CD14-positive monocyte (primary cell): Measurements from ENCODE around the gene SIAH3. TPM values are rescaled to one million over a fixed set of nuclear protein-coding genes. Genes with fewer than 3 reads are reported as not detected.

Experiments
- DNase-seq, 3 donors: peaks; one replicate each; pipeline ENCODE4 v3.0.0-alpha.2; 2011 to 2022
- H2AFZ ChIP-seq: 2 replicates; pipeline ENCODE4 v1.6.0; 2012; ENCODE audit warnings: mild to moderate bottlenecking, low read depth, low read length, inconsistent platforms; ENCODE audit not compliant: insufficient read depth, poor library complexity, severe bottlenecking
- H3K27ac ChIP-seq, 2 donors: 1 replicate in 1 of 2; 2 replicates in 1 of 2; pipeline ENCODE4 v1.5.1; 2012 to 2013; ENCODE audit warnings: low read length in 2 of 2, control low read depth in 1 of 2, inconsistent platforms in 1 of 2, low read depth in 1 of 2, mild to moderate bottlenecking in 1 of 2
- H3K27me3 ChIP-seq, 2 donors: one replicate each; pipeline versions ENCODE4 v1.6.0 to v1.6.1; 2011 to 2013; ENCODE audit warnings: low read length in 2 of 2; ENCODE audit not compliant: control insufficient read depth in 2 of 2, insufficient read depth in 2 of 2
- H3K36me3 ChIP-seq, 2 donors: replicated peaks in 1 of 2; 1 replicate in 1 of 2; 2 replicates in 1 of 2; pipeline versions ENCODE4 v1.5.1 to v1.6.1; 2012 to 2013; ENCODE audit warnings: low read length in 2 of 2, control low read depth in 1 of 2, inconsistent platforms in 1 of 2, mild to moderate bottlenecking in 1 of 2; ENCODE audit not compliant: insufficient read depth in 2 of 2, control insufficient read depth in 1 of 2
- H3K4me1 ChIP-seq, 2 donors: 1 replicate in 1 of 2; 2 replicates in 1 of 2; pipeline versions ENCODE4 v1.5.1 to v1.6.1; 2012 to 2013; ENCODE audit warnings: low read length in 2 of 2, control low read depth in 1 of 2, inconsistent platforms in 1 of 2, mild to moderate bottlenecking in 1 of 2, moderate library complexity in 1 of 2; ENCODE audit not compliant: insufficient read depth in 2 of 2, control insufficient read depth in 1 of 2
- H3K4me2 ChIP-seq: replicated peaks from 2 replicates; pipeline ENCODE3; 2012; ENCODE audit warnings: low read length, moderate library complexity, mild to moderate bottlenecking; ENCODE audit not compliant: poor library complexity, severe bottlenecking; ENCODE audit errors: extremely low read depth
- H3K4me3 ChIP-seq, 3 experiments: fragments of 200-600 bp in 1 of 3; sonication (generic) in 1 of 3; replicated peaks in 1 of 3; 1 replicate in 2 of 3; 2 replicates in 1 of 3; pipeline ENCODE4 v1.5.1; 2011 to 2013; ENCODE audit warnings: low read length in 3 of 3, mild to moderate bottlenecking in 3 of 3, control low read depth in 2 of 3, low read depth in 2 of 3, inconsistent platforms in 1 of 3, moderate library complexity in 1 of 3
- H3K79me2 ChIP-seq: 2 replicates; pipeline ENCODE4 v1.6.0; 2012; ENCODE audit warnings: mild to moderate bottlenecking, control low read depth, inconsistent platforms, low read length, moderate library complexity; ENCODE audit not compliant: insufficient read depth
- H3K9ac ChIP-seq: 2 replicates; pipeline ENCODE4 v1.6.0; 2017; ENCODE audit warnings: low read length, mild to moderate bottlenecking; ENCODE audit not compliant: insufficient read depth, poor library complexity, severe bottlenecking
- H3K9me3 ChIP-seq, 2 donors: replicated peaks in 1 of 2; 1 replicate in 1 of 2; 2 replicates in 1 of 2; pipeline versions ENCODE4 v1.5.1 to v1.6.1; 2012 to 2013; ENCODE audit warnings: low read length in 2 of 2, control low read depth in 1 of 2; ENCODE audit not compliant: control insufficient read depth in 1 of 2, insufficient read depth in 1 of 2
- H4K20me1 ChIP-seq: 2 replicates; pipeline ENCODE4 v1.6.0; 2012; ENCODE audit warnings: mild to moderate bottlenecking, low read length, control low read depth, moderate library complexity; ENCODE audit not compliant: insufficient read depth
- H3K27ac Mint-ChIP-seq, 7 donors: one replicate each; pipeline ENCODE4 v1.8.0; 2020; ENCODE audit warnings: mild to moderate bottlenecking in 7 of 7, mixed read lengths in 7 of 7, moderate library complexity in 6 of 7, inconsistent platforms in 2 of 7
- H3K27me3 Mint-ChIP-seq, 3 donors: one replicate each; pipeline ENCODE4 v1.8.0; 2021 to 2022; ENCODE audit warnings: low read depth in 3 of 3, mild to moderate bottlenecking in 3 of 3, mixed read lengths in 3 of 3, moderate library complexity in 3 of 3, inconsistent platforms in 1 of 3
- H3K36me3 Mint-ChIP-seq, 2 donors: one replicate each; pipeline ENCODE4 v1.8.0; 2020; ENCODE audit warnings: mixed read lengths in 2 of 2, inconsistent platforms in 1 of 2, mild to moderate bottlenecking in 1 of 2
- H3K4me1 Mint-ChIP-seq: one replicate; pipeline ENCODE4 v1.8.0; 2020; ENCODE audit warnings: mild to moderate bottlenecking, mixed read lengths
- H3K4me3 Mint-ChIP-seq, 2 donors: one replicate each; pipeline ENCODE4 v1.8.0; 2020; ENCODE audit warnings: mild to moderate bottlenecking in 2 of 2, mixed read lengths in 2 of 2, moderate library complexity in 1 of 2
- H3K9me3 Mint-ChIP-seq, 7 donors: one replicate each; pipeline ENCODE4 v1.8.0; 2020 to 2022; ENCODE audit warnings: mixed read lengths in 7 of 7, mild to moderate bottlenecking in 6 of 7, moderate library complexity in 6 of 7, inconsistent platforms in 2 of 7
- CTCF ChIP-seq: fragments of 200-600 bp; IDR thresholded peaks from one replicate; pipeline ENCODE4 v1.8.0; 2022; ENCODE audit warnings: antibody characterized with exemption, mild to moderate bottlenecking
- WGBS: methylation state at CpG from one replicate; pipeline ENCODE4 v1.1.5; 2013; ENCODE audit warnings: missing lambda C conversion rate; ENCODE audit not compliant: insufficient coverage; 5-methylcytosine and 5-hydroxymethylcytosine counted together
- intact Hi-C, 2 donors: fragments of 100-400 bp; cut with micrococcal nuclease; formaldehyde crosslinking; loops; one replicate each; pipeline versions ENCODE4 v1.15.0 to v1.15.1; 2023
- polyA plus RNA-seq, 3 donors: library from polyadenylated mRNA; depleted of rRNA in 1 of 3; unstranded in 2 of 3; stranded (reverse) in 1 of 3; fragments of 300-500 nt in 2 of 3; fragments of >200 nt in 1 of 3; fragmentation: Illumina TruSeq in 2 of 3; gene quantifications; 1 replicate in 2 of 3; 2 replicates in 1 of 3; pipeline ENCODE4 v1.2.3, GENCODE V29; 2012 to 2021

The SIAH3 gene
- polyA plus RNA-seq, 3 donors = not detected

DNA sequence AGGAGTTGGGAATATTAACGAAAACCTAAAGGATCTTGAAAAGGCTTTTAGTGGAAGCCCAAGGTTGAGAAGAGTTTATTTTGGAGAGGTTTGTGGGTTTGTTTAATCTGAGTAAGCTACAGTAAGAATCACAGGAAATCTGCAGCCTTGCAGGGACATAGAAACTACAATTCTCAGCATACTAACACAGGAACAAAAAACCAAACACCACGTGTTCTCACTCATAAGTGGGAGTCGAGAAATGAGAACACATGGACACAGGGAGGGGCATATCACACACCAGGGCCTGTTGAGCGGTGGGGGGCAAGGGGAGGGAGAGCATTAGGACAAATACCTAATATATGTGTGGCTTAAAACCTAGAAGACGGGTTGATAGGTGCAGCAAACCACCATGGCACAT is 8.7 kb upstream of the SIAH3 start:
- Histone ChIP-seq H3K4me2 (no peak overlapping the region), H3K9me3 (no peaks in the 10 kb centered on the region), H2AFZ (no peak overlapping the region), H3K4me3 (no peak overlapping the region), H3K27me3 (no peaks in the 10 kb centered on the region), H3K9ac (no peak overlapping the region), H3K4me1 (no peaks in the 10 kb centered on the region), H3K27ac (no peak overlapping the region), H4K20me1 (no peaks in the 10 kb centered on the region), H3K36me3 (no peaks in the 10 kb centered on the region), H3K79me2 (no peaks in the 10 kb centered on the region)
- DNase-seq = no peak
- no peak overlapping the region for H3K27ac Mint-ChIP-seq
- H3K9me3 Mint-ChIP-seq = peaks cover 0 to 6% (median 2%) of the 10 kb centered on the region in 7 donors
- intact Hi-C loops = no loop called here
- no peak for TF ChIP-seq CTCF
- 100% methylated on average over 1 of the region's 5 CpGs for WGBS
- no peaks in the 10 kb centered on the region for H3K4me1 Mint-ChIP-seq
- H3K27me3 Mint-ChIP-seq = peaks cover 3 to 4% (median 3%) of the 10 kb centered on the region in 3 donors
- H3K36me3 Mint-ChIP-seq = no peaks in the 10 kb centered on the region
- no peak overlapping the region for H3K4me3 Mint-ChIP-seq

- H3K9me3 ChIP-seq = peaks cover 0 to 2% of the 10 kb centered on the region in 2 donors
- H3K4me1 Mint-ChIP-seq = no peaks in the 10 kb centered on the region
- no peaks in the 10 kb centered on the region for H3K36me3 ChIP-seq
- H3K4me3 Mint-ChIP-seq = no peak overlapping the region
- WGBS = 100% methylated on average over 1 of the region's 2 CpGs
- peaks cover 3 to 4% (median 3%) of the 10 kb centered on the region in 3 donors for H3K27me3 Mint-ChIP-seq
- H2AFZ ChIP-seq = no peak overlapping the region
- no peak for TF ChIP-seq CTCF
- intact Hi-C loops = no loop called here
- DNase-seq = no peak
- no peaks in the 10 kb centered on the region for H3K4me1 ChIP-seq
- H3K27ac ChIP-seq = no peak overlapping the region
- H3K4me3 ChIP-seq = no peak overlapping the region
- H3K79me2 ChIP-seq = no peaks in the 10 kb centered on the region
- peaks cover 2 to 9% (median 3%) of the 10 kb centered on the region in 7 donors for H3K9me3 Mint-ChIP-seq
- H3K4me2 ChIP-seq = no peak overlapping the region
- H3K36me3 Mint-ChIP-seq = no peaks in the 10 kb centered on the region
- H3K27me3 ChIP-seq = no peaks in the 10 kb centered on the region
- no peak overlapping the region for H3K9ac ChIP-seq
- H3K27ac Mint-ChIP-seq = no peak overlapping the region
- H4K20me1 ChIP-seq = no peaks in the 10 kb centered on the region
Observed at GRCh38 chr13:45859705-45860104, 8.2 kb upstream of the SIAH3 start.
